ENCODE results near the gene VPS52.

Gene VPS52

GRCh38 chr6:33250731-33251130, 20.9 kb downstream of the VPS52 start (continued):
- TF ChIP-seq PPARA (CRISPR knock-in tag; IDR thresholded peaks at IDR 0.05; ENCODE audit: borderline replicate concordance) (no peak), BACH2 (CRISPR knock-in tag; IDR thresholded peaks at IDR 0.05; ENCODE audit: borderline replicate concordance) (no peak), ZC3H10 (CRISPR knock-in tag; IDR thresholded peaks at IDR 0.05) (no peak)

- no peak for TF ChIP-seq CREB5 (CRISPR knock-in tag; IDR thresholded peaks at IDR 0.05; ENCODE audit: low read depth)
- TF ChIP-seq TSHZ2 (CRISPR knock-in tag; IDR thresholded peaks at IDR 0.05): 0 out of 2 replicates have a peak, but pooled peaks have one; percentile 1
- no peak for TF ChIP-seq GLIS3 (CRISPR knock-in tag; IDR thresholded peaks at IDR 0.05)
- no peak for TF ChIP-seq CSRNP3 (CRISPR knock-in tag; IDR thresholded peaks at IDR 0.05)
- peak; percentile 1 for ATAC-seq
Measured at GRCh38 chr6:33249732-33250630, 21.7 kb downstream of the VPS52 start.

- TF ChIP-seq ZNF70 (CRISPR knock-in tag; IDR thresholded peaks at IDR 0.05) (no peak), TSHZ2 (CRISPR knock-in tag; IDR thresholded peaks at IDR 0.05) (0 out of 2 replicates have a peak, but pooled peaks have one; percentile 12)
Measured at GRCh38 chr6:33248932-33249731, 22.5 kb downstream of the VPS52 start.

GRCh38 chr6:33248643-33248931, 23.1 kb downstream of the VPS52 start:
- TF ChIP-seq GLIS3 (CRISPR knock-in tag; IDR thresholded peaks at IDR 0.05) (no peak), ISL1 (CRISPR knock-in tag; IDR thresholded peaks at IDR 0.05) (no peak), ZNF70 (CRISPR knock-in tag; IDR thresholded peaks at IDR 0.05) (no peak), ZNF565 (CRISPR knock-in tag; conservative IDR thresholded peaks at IDR 0.05; ENCODE audit: low read depth) (no peak), CREB5 (CRISPR knock-in tag; IDR thresholded peaks at IDR 0.05; ENCODE audit: low read depth) (no peak), ZNF8 (CRISPR knock-in tag; IDR thresholded peaks at IDR 0.05) (no peak), SNAI2 (CRISPR knock-in tag; IDR thresholded peaks at IDR 0.05) (no peak), PATZ1 (CRISPR knock-in tag; IDR thresholded peaks at IDR 0.05; ENCODE audit: borderline replicate concordance) (no peak), OSR1 (CRISPR knock-in tag; IDR thresholded peaks at IDR 0.05) (no peak), PPARA (CRISPR knock-in tag; IDR thresholded peaks at IDR 0.05; ENCODE audit: borderline replicate concordance) (no peak), BACH2 (CRISPR knock-in tag; IDR thresholded peaks at IDR 0.05; ENCODE audit: borderline replicate concordance) (no peak), CSRNP3 (CRISPR knock-in tag; IDR thresholded peaks at IDR 0.05) (no peak), RARB (CRISPR knock-in tag; IDR thresholded peaks at IDR 0.05) (no peak), ESRRG (CRISPR knock-in tag; IDR thresholded peaks at IDR 0.05) (no peak), TOX (CRISPR knock-in tag; IDR thresholded peaks at IDR 0.05; ENCODE audit: borderline replicate concordance) (no peak)
- ATAC-seq: peak; percentile 25

More at GRCh38 chr6:33248932-33249731, 22.5 kb downstream of the VPS52 start:
- ATAC-seq: peak; percentile 93
